ENCODE results near the gene ZRANB3. TPM values are rescaled to one million over a fixed set of nuclear protein-coding genes. Genes with fewer than 3 reads are reported as not detected.
"Not testable (repeated sequence)": the region's sequence is repeated elsewhere in the genome, so short reads cannot be mapped to it uniquely, and the experiment has no call there.

Gene ZRANB3
- total and polyA plus RNA-seq, 2 experiments from 2014 or later = 3.6 to 10.4 TPM

DNA sequence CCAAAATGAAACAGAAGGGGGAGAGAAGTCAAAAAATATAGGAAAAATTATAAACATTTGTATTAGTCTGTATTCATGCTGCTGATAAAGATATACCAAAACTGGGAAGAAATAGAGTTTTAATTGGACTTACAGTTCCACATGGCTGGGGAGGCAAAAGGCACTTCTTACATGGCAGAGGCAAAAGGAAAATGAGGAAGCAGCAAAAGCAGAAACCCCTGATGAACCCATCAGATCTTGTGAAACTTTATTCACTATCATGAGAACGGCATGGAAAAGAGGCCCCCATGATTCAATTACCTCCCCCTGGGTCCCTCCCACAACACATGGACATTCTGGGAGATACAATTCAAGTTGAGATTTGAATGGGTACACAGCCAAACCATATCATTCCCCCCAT lies 79.1 kb downstream of the ZRANB3 start:
- Histone ChIP-seq H2AFZ (no peak overlapping the region), H3K9me2 (replicated peaks; ENCODE audit: insufficient read depth) (no peaks in the 10 kb centered on the region), H4K20me1 (ENCODE audit: insufficient read depth, poor library complexity, severe bottlenecking) (no peaks in the 10 kb centered on the region), H3K36me3 (replicated peaks; ENCODE audit: insufficient read depth, low read depth) (no peaks in the 10 kb centered on the region), H3K79me2 (no peaks in the 10 kb centered on the region), H3K4me1 (ENCODE audit: insufficient read depth) (no peaks in the 10 kb centered on the region), H3K27me3 (no peaks in the 10 kb centered on the region), H3K4me2 (no peak overlapping the region), H3K4me3 (no peak overlapping the region), H3K27ac (no peak overlapping the region), H3K9me3 (ENCODE audit: low read depth) (no peaks in the 10 kb centered on the region)
- no peak for DNase-seq (ENCODE audit: low spot score)
- TF ChIP-seq EZH2 (IDR thresholded peaks at IDR 0.05; ENCODE audit: borderline replicate concordance) (no peak), EZH2phosphoT487 (IDR thresholded peaks at IDR 0.05; ENCODE audit: low read depth, severe bottlenecking, unreplicated experiment) (no peak)
- TF ChIP-seq, protein P1, sequence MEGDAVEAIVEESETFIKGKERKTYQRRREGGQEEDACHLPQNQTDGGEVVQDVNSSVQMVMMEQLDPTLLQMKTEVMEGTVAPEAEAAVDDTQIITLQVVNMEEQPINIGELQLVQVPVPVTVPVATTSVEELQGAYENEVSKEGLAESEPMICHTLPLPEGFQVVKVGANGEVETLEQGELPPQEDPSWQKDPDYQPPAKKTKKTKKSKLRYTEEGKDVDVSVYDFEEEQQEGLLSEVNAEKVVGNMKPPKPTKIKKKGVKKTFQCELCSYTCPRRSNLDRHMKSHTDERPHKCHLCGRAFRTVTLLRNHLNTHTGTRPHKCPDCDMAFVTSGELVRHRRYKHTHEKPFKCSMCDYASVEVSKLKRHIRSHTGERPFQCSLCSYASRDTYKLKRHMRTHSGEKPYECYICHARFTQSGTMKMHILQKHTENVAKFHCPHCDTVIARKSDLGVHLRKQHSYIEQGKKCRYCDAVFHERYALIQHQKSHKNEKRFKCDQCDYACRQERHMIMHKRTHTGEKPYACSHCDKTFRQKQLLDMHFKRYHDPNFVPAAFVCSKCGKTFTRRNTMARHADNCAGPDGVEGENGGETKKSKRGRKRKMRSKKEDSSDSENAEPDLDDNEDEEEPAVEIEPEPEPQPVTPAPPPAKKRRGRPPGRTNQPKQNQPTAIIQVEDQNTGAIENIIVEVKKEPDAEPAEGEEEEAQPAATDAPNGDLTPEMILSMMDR (IDR thresholded peaks at IDR 0.05; ENCODE audit: poor library complexity) = no peak
- 94% methylated on average over 1 of the region's 1 CpG for WGBS (ENCODE audit: low lambda C conversion rate, missing lambda C conversion rate)

DNA sequence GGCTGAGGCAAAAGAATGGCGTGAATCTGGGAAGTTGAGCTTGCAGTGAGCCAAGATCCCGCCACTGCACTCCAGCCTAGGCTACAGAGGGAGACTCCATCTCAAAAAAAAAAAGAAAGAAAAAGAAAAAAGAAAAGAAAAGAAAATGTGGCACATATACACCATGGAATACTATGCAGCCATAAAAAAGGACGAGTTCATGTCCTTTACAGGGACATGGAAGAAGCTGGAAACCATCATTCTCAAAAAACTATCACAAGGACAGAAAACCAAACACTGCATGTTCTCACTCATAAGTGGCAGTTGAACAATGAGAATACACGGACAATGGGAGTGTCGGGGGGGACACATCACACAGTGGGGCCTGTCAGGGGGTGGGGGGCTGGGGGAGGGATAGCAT lies 88.0 kb downstream of the ZRANB3 start:
- H3K36me3 ChIP-seq (replicated peaks; ENCODE audit: insufficient read depth, low read depth) = not testable (repeated sequence)

DNA sequence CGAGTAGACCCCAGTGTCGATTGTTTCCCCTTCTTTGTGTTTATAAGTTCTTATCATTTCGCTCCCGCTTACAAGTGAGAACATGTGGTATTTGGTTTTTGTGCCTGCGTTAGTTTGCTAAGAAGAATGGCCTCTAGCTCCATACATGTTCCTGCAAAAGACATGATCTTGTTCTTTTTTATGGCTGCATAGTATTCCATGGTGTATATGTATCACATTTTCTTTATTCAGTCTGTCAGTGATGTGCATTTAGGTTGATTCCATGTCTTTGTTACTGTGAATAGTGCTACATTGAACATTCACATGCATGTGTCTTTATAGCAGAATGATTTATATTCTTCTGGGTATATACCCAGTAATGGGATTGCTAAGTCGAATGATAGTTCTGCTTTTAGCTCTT lies 95.9 kb downstream of the ZRANB3 start:
- not testable (repeated sequence) for DNase-seq (ENCODE audit: low spot score); H3K4me1 ChIP-seq (ENCODE audit: insufficient read depth); H3K36me3 ChIP-seq (replicated peaks; ENCODE audit: insufficient read depth, low read depth); H3K9me2 ChIP-seq (replicated peaks; ENCODE audit: insufficient read depth); H3K4me3 ChIP-seq; H3K27me3 ChIP-seq; H2AFZ ChIP-seq; H3K27ac ChIP-seq; H3K9me3 ChIP-seq (ENCODE audit: low read depth); H3K4me2 ChIP-seq; H4K20me1 ChIP-seq (ENCODE audit: insufficient read depth, poor library complexity, severe bottlenecking); H3K79me2 ChIP-seq
- WGBS (ENCODE audit: low lambda C conversion rate, missing lambda C conversion rate) = over 99% methylated on average over 6 of the region's 6 CpGs

More for the DNA sequence above, 88.0 kb downstream of the ZRANB3 start:
- 96% methylated on average over 5 of the region's 5 CpGs for WGBS (ENCODE audit: low lambda C conversion rate, missing lambda C conversion rate)
- H3K27me3 ChIP-seq; H3K4me3 ChIP-seq; H3K9me2 ChIP-seq (replicated peaks; ENCODE audit: insufficient read depth); H3K9me3 ChIP-seq (ENCODE audit: low read depth); H3K4me1 ChIP-seq (ENCODE audit: insufficient read depth); H3K79me2 ChIP-seq; H4K20me1 ChIP-seq (ENCODE audit: insufficient read depth, poor library complexity, severe bottlenecking); H3K4me2 ChIP-seq; DNase-seq (ENCODE audit: low spot score); H3K27ac ChIP-seq; H2AFZ ChIP-seq: not testable (repeated sequence)

DNA sequence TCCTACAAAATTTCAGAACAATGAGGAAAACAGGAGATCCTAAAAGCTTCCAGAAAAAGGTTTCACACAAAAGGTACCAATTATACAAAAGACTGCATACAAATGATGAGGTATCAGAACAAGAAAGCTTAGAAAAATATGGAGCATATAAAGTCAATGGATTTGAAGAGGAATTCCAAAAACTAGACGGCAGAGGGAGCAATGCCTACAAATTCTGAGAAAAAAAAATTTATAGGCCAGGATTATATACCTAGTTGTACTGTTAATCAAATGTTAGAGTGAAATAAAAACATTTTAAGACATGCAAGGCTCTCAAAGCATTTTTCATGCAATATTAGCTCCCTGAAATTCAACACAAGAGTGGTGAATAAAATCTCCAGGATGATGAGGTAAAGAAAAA lies 106.2 kb downstream of the ZRANB3 start:
- no peaks in the 10 kb centered on the region for H4K20me1 ChIP-seq (ENCODE audit: insufficient read depth, poor library complexity, severe bottlenecking)
- 88% methylated on average over 1 of the region's 1 CpG for WGBS (ENCODE audit: low lambda C conversion rate, missing lambda C conversion rate)
- no peaks in the 10 kb centered on the region for H3K36me3 ChIP-seq (replicated peaks; ENCODE audit: insufficient read depth, low read depth)
- DNase-seq (ENCODE audit: low spot score) = no peak
- no peaks in the 10 kb centered on the region for H3K27me3 ChIP-seq
- TF ChIP-seq EZH2 (IDR thresholded peaks at IDR 0.05; ENCODE audit: borderline replicate concordance) (no peak), EZH2phosphoT487 (IDR thresholded peaks at IDR 0.05; ENCODE audit: low read depth, severe bottlenecking, unreplicated experiment) (no peak)
- H3K9me3 ChIP-seq (ENCODE audit: low read depth) = no peaks in the 10 kb centered on the region
- no peaks in the 10 kb centered on the region for H3K4me1 ChIP-seq (ENCODE audit: insufficient read depth)
- no peak overlapping the region for H3K27ac ChIP-seq
- H3K9me2 ChIP-seq (replicated peaks; ENCODE audit: insufficient read depth) = no peaks in the 10 kb centered on the region
- H3K4me3 ChIP-seq = no peak overlapping the region
- no peak overlapping the region for H2AFZ ChIP-seq
- no peaks in the 10 kb centered on the region for H3K79me2 ChIP-seq
- no peak overlapping the region for H3K4me2 ChIP-seq

DNA sequence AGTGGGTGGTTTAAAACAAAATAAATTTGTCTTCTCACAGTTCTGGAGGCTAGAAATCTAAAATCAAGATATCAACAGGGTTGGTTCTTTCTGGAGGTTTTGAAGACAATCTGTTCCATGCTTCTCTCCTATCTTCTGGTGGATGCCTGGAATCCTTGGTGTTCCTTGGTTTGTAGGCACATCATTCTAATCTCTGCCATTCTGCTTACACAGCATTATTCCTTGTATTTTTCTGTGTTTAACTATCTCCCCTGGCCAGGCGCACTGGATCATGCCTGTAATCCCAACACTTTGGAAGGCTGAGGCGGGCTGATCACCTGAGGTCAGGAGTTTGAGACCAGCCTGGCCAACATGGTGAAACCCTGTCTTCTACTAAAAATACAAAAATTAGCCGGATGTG lies 108.1 kb downstream of the ZRANB3 start:
- no peak overlapping the region for H3K27ac ChIP-seq
- no peaks in the 10 kb centered on the region for H4K20me1 ChIP-seq (ENCODE audit: insufficient read depth, poor library complexity, severe bottlenecking)
- H3K79me2 ChIP-seq = no peaks in the 10 kb centered on the region
- no peaks in the 10 kb centered on the region for H3K4me1 ChIP-seq (ENCODE audit: insufficient read depth)
- no peak for DNase-seq (ENCODE audit: low spot score)
- H3K9me2 ChIP-seq (replicated peaks; ENCODE audit: insufficient read depth) = no peaks in the 10 kb centered on the region
- no peak overlapping the region for H3K4me2 ChIP-seq
- no peaks in the 10 kb centered on the region for H3K27me3 ChIP-seq
- H3K36me3 ChIP-seq (replicated peaks; ENCODE audit: insufficient read depth, low read depth) = no peaks in the 10 kb centered on the region
- no peak overlapping the region for H2AFZ ChIP-seq
- no peaks in the 10 kb centered on the region for H3K9me3 ChIP-seq (ENCODE audit: low read depth)
- TF ChIP-seq EZH2 (IDR thresholded peaks at IDR 0.05; ENCODE audit: borderline replicate concordance) (no peak), EZH2phosphoT487 (IDR thresholded peaks at IDR 0.05; ENCODE audit: low read depth, severe bottlenecking, unreplicated experiment) (no peak)
- TF ChIP-seq, protein P1 (IDR thresholded peaks at IDR 0.05; ENCODE audit: poor library complexity) = no peak
- 97% methylated on average over 3 of the region's 3 CpGs for WGBS (ENCODE audit: low lambda C conversion rate, missing lambda C conversion rate)
- H3K4me3 ChIP-seq = no peak overlapping the region

All from hepatocyte (in vitro differentiated cells).